Posterior vena cava (tissue), 2 donors: ENCODE data around the gene CHST12. TPM values are rescaled to one million over a fixed set of nuclear protein-coding genes. Genes with fewer than 3 reads are reported as not detected.
"Not testable (repeated sequence)": the region's sequence is repeated elsewhere in the genome, so short reads cannot be mapped to it uniquely, and the experiment has no call there.

Experiments
- DNase-seq: peaks from one replicate; pipeline ENCODE4 v3.0.0-alpha.2; 2020; ENCODE audit warnings: low spot score
- intact Hi-C, 2 donors: fragments of 100-400 bp; cut with DNase I; formaldehyde crosslinking; loops; one replicate each; pipeline versions ENCODE4 v1.14.1 to v1.14.2; 2022 to 2023
- total RNA-seq, 2 donors: library from RNA; stranded (reverse); fragmentation: NEBNext Ultra II Directional; extraction: Animal tissue kit (Norgen Biotek cat#: 25700); gene quantifications; one replicate each; pipeline ENCODE4 v1.2.1, GENCODE V29; 2021
- donor health status: DM: yes; HTN: yes; CAD: no.
- donor health status: DM: yes; HTN: yes; CAD: no.

CHST12 gene
- total RNA-seq, 2 donors from 2014 or later = 21.4 to 28.3 TPM

- intact Hi-C loops = no loop called here
- DNase-seq = no peak
These were observed 9.7 kb upstream of the CHST12 start for GRCh38 chr7:2393706-2394105.

- intact Hi-C loops = no loop called here
These were observed 8.8 kb upstream of the CHST12 start for GRCh38 chr7:2394566-2395082.

GRCh38 chr7:2398506-2398905 is 4.9 kb upstream of the CHST12 start:
- intact Hi-C loops = no loop called here
- no peak for DNase-seq

More at GRCh38 chr7:2394566-2395082, 8.8 kb upstream of the CHST12 start:
- no peak for DNase-seq

- intact Hi-C loops = no loop called here
These were observed 3.4 kb upstream of the CHST12 start for GRCh38 chr7:2399848-2400587.

GRCh38 chr7:2402687-2403013 is 761 bp upstream of the CHST12 start:
- intact Hi-C loops = no loop called here
- no peak for DNase-seq

More at GRCh38 chr7:2399848-2400587, 3.4 kb upstream of the CHST12 start:
- peak; percentile 94 for DNase-seq

- DNase-seq = no peak
- intact Hi-C loops = no loop called here
These were observed 572 bp downstream of the CHST12 start for GRCh38 chr7:2403718-2404648.

GRCh38 chr7:2404714-2405119 is 1.3 kb downstream of the CHST12 start:
- DNase-seq = no peak
- intact Hi-C loops = loop anchor here in 1 of 2 donors (5.0 kb wide), 1 partner anchor 408 kb away; no protein-coding TSS in a partner anchor

GRCh38 chr7:2405201-2405600 is 1.8 kb downstream of the CHST12 start:
- intact Hi-C loops = loop anchor here in 1 of 2 donors (5.0 kb wide), 1 partner anchor 407 kb away; no protein-coding TSS in a partner anchor
- DNase-seq = no peak

GRCh38 chr7:2405601-2406345 is 2.4 kb downstream of the CHST12 start:
- intact Hi-C loops = loop anchor here in 1 of 2 donors (5.0 kb wide), 1 partner anchor 407 kb away; no protein-coding TSS in a partner anchor
- DNase-seq = no peak

GRCh38 chr7:2409745-2410414 is 6.5 kb downstream of the CHST12 start:
- intact Hi-C loops = loop anchor here in 1 of 2 donors (5.0 kb wide), 1 partner anchor 402 kb away; no protein-coding TSS in a partner anchor
- DNase-seq = no peak

GRCh38 chr7:2411049-2411448 is 7.6 kb downstream of the CHST12 start:
- intact Hi-C loops = no loop called here
- DNase-seq = no peak

GRCh38 chr7:2411815-2412586 is 8.6 kb downstream of the CHST12 start:
- no peak for DNase-seq
- intact Hi-C loops = no loop called here

GRCh38 chr7:2412587-2413201 is 9.3 kb downstream of the CHST12 start:
- intact Hi-C loops = no loop called here
- DNase-seq = no peak

- DNase-seq = no peak
- intact Hi-C loops = no loop called here
These were observed 12.7 kb downstream of the CHST12 start for GRCh38 chr7:2416063-2416462.

- DNase-seq = no peak
- intact Hi-C loops = no loop called here
These were observed 13.2 kb downstream of the CHST12 start for GRCh38 chr7:2416650-2417049.

GRCh38 chr7:2417178-2417577 is 13.8 kb downstream of the CHST12 start:
- DNase-seq, intact Hi-C loops: not testable (repeated sequence)

GRCh38 chr7:2417981-2418481 is 14.6 kb downstream of the CHST12 start:
- no peak for DNase-seq
- intact Hi-C loops = no loop called here
